ENCODE data around the gene ISG20. TPM values are rescaled to one million over a fixed set of nuclear protein-coding genes. Genes with fewer than 3 reads are reported as not detected.
A peak's percentile ranks its signal among the peaks of the same experiment; 100 is the strongest.

The ISG20 gene
- total and polyA plus RNA-seq, 2 donors from 2014 or later, result 7.3 to 25.5 TPM

- DNase-seq (no peak), FAIRE-seq (no peak)
- Histone ChIP-seq H3K4me3 (ENCODE audit: low read length in 3 of 3) (no peak overlapping the region), H3K36me3 (ENCODE audit: control insufficient read depth in 2 of 3, insufficient read depth in 3 of 3, low read length in 3 of 3) (no peaks in the 10 kb centered on the region), H3K4me1 (ENCODE audit: control insufficient read depth in 2 of 3, insufficient read depth in 2 of 3, low read depth in 1 of 3, low read length in 3 of 3) (no peaks in the 10 kb centered on the region), H3K9me3 (ENCODE audit: control insufficient read depth in 2 of 3, insufficient read depth in 1 of 3, low read length in 3 of 3) (no peaks in the 10 kb centered on the region), H3K9ac (ENCODE audit: low read length in 3 of 3) (no peak overlapping the region), H3K27ac (ENCODE audit: low read depth in 2 of 2, low read length in 2 of 2) (no peak overlapping the region), H3K27me3 (ENCODE audit: control insufficient read depth, insufficient read depth, low read length) (no peaks in the 10 kb centered on the region)
- no peak for TF ChIP-seq CTCF (IDR thresholded peaks at IDR 0.05; ENCODE audit: borderline replicate concordance, extremely low read depth, insufficient read depth)
- intact Hi-C loops (cut with DNase I), result loop anchor here (10.0 kb wide), 1 partner anchor 179 kb away; no protein-coding TSS in a partner anchor
Measured at GRCh38 chr15:88655800-88656488, 17.1 kb downstream of the ISG20 start.

GRCh38 chr15:88656760-88657221 lies 18.0 kb downstream of the ISG20 start:
- Histone ChIP-seq H3K9ac (ENCODE audit: low read length in 3 of 3) (no peak overlapping the region), H3K27ac (ENCODE audit: low read depth in 2 of 2, low read length in 2 of 2) (no peak overlapping the region), H3K36me3 (ENCODE audit: control insufficient read depth in 2 of 3, insufficient read depth in 3 of 3, low read length in 3 of 3) (no peaks in the 10 kb centered on the region), H3K4me1 (ENCODE audit: control insufficient read depth in 2 of 3, insufficient read depth in 2 of 3, low read depth in 1 of 3, low read length in 3 of 3) (no peaks in the 10 kb centered on the region), H3K27me3 (ENCODE audit: control insufficient read depth, insufficient read depth, low read length) (no peaks in the 10 kb centered on the region), H3K4me3 (ENCODE audit: low read length in 3 of 3) (no peak overlapping the region), H3K9me3 (ENCODE audit: control insufficient read depth in 2 of 3, insufficient read depth in 1 of 3, low read length in 3 of 3) (no peaks in the 10 kb centered on the region)
- intact Hi-C loops (cut with DNase I), result loop anchor here (10.0 kb wide), 1 partner anchor 178 kb away; no protein-coding TSS in a partner anchor
- peak in 1 of 5 donors; percentile 74 for DNase-seq
- TF ChIP-seq CTCF (IDR thresholded peaks at IDR 0.05; ENCODE audit: borderline replicate concordance, extremely low read depth, insufficient read depth), result no peak
- FAIRE-seq, result no peak

- H3K27me3 ChIP-seq (ENCODE audit: control insufficient read depth, insufficient read depth, low read length), result no peaks in the 10 kb centered on the region
- H3K36me3 ChIP-seq (ENCODE audit: control insufficient read depth in 2 of 3, insufficient read depth in 3 of 3, low read length in 3 of 3), result no peaks in the 10 kb centered on the region
- intact Hi-C loops (cut with DNase I), result loop anchor here (10.0 kb wide), 1 partner anchor 177 kb away; no protein-coding TSS in a partner anchor
- no peaks in the 10 kb centered on the region for H3K4me1 ChIP-seq (ENCODE audit: control insufficient read depth in 2 of 3, insufficient read depth in 2 of 3, low read depth in 1 of 3, low read length in 3 of 3)
- no peak overlapping the region for H3K4me3 ChIP-seq (ENCODE audit: low read length in 3 of 3)
- H3K27ac ChIP-seq (ENCODE audit: low read depth in 2 of 2, low read length in 2 of 2), result no peak overlapping the region
- DNase-seq (peak in 3 of 5 donors; percentile 52 to 65 (median 53)), FAIRE-seq (no peak)
- no peak overlapping the region for H3K9ac ChIP-seq (ENCODE audit: low read length in 3 of 3)
- H3K9me3 ChIP-seq (ENCODE audit: control insufficient read depth in 2 of 3, insufficient read depth in 1 of 3, low read length in 3 of 3), result no peaks in the 10 kb centered on the region
- TF ChIP-seq CTCF (IDR thresholded peaks at IDR 0.05; ENCODE audit: borderline replicate concordance, extremely low read depth, insufficient read depth), result peak; percentile 40
Measured at GRCh38 chr15:88657326-88658069, 18.7 kb downstream of the ISG20 start.

Measured in kidney (tissue), 14 donors.